KOPT-K1 (cell line): ENCODE measurements around the gene GPR75.
"Not testable (repeated sequence)": the region's sequence is repeated elsewhere in the genome, so short reads cannot be mapped to it uniquely, and the experiment has no call there.

ENCODE experiments used
- H3K27ac ChIP-seq: fragments of 200-600 bp; sonication (generic); 2 replicates; pipeline ENCODE4 v1.5.1; 2016; ENCODE audit warnings: antibody characterized with exemption, mild to moderate bottlenecking, low read depth, low read length; ENCODE audit not compliant: poor library complexity, severe bottlenecking
- H3K36me3 ChIP-seq: fragments of 200-600 bp; sonication (generic); 2 replicates; pipeline ENCODE4 v1.5.1; 2017; ENCODE audit warnings: antibody characterized with exemption, mild to moderate bottlenecking, low read length, moderate library complexity; ENCODE audit not compliant: insufficient read depth
- H3K9me3 ChIP-seq: fragments of 200-600 bp; sonication (generic); 2 replicates; pipeline ENCODE4 v1.5.1; 2017; ENCODE audit warnings: antibody characterized with exemption, low read length, mild to moderate bottlenecking; ENCODE audit not compliant: insufficient read depth, poor library complexity, severe bottlenecking

The GPR75 gene

GRCh38 chr2:53828331-53828730, 31.4 kb downstream of the GPR75 start:
- Histone ChIP-seq H3K9me3 (no peaks in the 10 kb centered on the region), H3K36me3 (no peaks in the 10 kb centered on the region), H3K27ac (no peak overlapping the region)

DNA sequence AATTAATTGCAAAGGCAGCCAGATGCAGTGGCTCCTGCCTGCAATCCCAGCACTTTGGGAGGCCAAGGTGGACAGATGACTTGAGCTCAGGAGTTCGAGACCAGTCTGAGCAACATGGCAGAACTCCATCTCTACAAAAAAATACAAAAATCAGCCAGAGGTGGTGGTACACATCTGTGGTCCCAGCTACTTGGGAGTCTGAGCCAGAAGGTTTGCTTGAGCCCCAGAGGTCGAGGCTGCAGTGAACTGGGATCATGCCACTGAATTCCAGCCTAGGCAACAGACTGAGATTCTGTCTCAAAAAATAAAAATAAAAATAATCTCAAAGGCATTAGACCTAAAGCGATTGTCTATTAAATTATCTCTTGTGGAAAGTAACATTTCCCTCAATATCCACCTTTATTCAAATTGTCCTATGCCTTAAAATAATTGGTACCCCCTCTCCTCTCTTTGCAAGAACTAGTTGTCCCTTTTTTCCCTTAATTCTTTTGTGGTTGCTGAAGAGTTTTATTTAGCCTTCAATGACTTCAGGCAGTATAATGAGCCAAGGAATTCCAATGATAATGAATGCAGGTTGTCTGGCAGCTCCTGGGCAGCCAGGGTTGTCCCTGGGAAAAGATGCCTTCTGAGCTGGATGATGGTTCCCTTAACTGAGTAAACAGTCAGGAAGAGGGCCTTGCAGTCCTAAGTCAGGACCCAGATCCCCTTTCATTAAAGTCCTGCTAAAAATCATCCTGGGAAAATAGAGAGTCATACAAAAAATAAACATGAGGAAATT, 32.2 kb downstream of the GPR75 start:
- H3K27ac ChIP-seq = no peak overlapping the region
- no peaks in the 10 kb centered on the region for H3K9me3 ChIP-seq
- no peaks in the 10 kb centered on the region for H3K36me3 ChIP-seq

GRCh38 chr2:53826587-53827397, 33.0 kb downstream of the GPR75 start:
- Histone ChIP-seq H3K27ac (no peak overlapping the region), H3K9me3 (no peaks in the 10 kb centered on the region), H3K36me3 (no peaks in the 10 kb centered on the region)

DNA sequence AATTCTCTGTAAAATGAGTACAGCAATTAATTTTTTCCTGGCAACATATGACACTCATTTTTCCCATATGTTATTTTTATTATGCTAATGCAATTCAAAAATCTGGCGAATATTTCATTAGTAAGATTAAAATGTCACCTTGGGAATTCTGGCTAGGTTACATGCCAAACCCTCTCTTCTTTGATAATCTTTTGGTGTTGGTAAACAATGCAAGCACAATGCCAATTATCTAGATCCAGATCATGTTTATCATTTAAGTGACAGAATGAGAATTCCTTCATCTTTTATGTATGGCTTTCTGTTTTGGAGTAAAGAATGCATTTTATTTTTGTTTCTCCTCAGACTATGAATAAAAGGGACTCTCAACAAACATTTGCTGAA, 33.7 kb downstream of the GPR75 start:
- no peak overlapping the region for H3K27ac ChIP-seq

DNA sequence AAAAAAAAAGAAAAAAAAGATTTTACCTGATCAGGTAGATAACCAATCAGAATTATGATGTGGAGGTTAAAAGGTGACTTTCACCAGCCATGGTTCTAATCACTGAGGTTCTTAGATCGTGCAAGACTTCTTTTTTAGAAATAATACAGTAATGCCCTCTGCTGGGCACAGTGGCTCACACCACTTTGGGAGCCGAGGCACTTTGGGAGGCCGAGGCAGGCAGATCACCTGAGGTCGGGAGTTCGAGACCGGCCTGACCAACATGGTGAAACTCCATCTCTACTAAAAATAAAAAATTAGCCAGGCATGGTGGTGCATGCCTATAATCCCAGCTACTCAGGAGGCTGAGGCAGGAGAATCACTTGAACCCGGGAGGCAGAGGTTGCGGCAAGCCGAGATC, 36.1 kb downstream of the GPR75 start:
- H3K36me3 ChIP-seq = peaks cover 16% of the 10 kb centered on the region
- H3K27ac ChIP-seq, H3K9me3 ChIP-seq: not testable (repeated sequence)

More for the DNA sequence above, 33.7 kb downstream of the GPR75 start:
- Histone ChIP-seq H3K9me3 (no peaks in the 10 kb centered on the region), H3K36me3 (no peaks in the 10 kb centered on the region)

- Histone ChIP-seq H3K36me3 (peaks cover 31% of the 10 kb centered on the region), H3K27ac (no peak overlapping the region), H3K9me3 (no peaks in the 10 kb centered on the region)
These were observed 38.0 kb downstream of the GPR75 start for GRCh38 chr2:53821810-53822209.

- H3K36me3 ChIP-seq = peaks cover 42% of the 10 kb centered on the region
- no peak overlapping the region for H3K27ac ChIP-seq
- no peaks in the 10 kb centered on the region for H3K9me3 ChIP-seq
These were observed 39.1 kb downstream of the GPR75 start for GRCh38 chr2:53820711-53821110.

GRCh38 chr2:53820048-53820447, 39.7 kb downstream of the GPR75 start:
- Histone ChIP-seq H3K27ac (no peak overlapping the region), H3K9me3 (no peaks in the 10 kb centered on the region), H3K36me3 (peaks cover 48% of the 10 kb centered on the region)

DNA sequence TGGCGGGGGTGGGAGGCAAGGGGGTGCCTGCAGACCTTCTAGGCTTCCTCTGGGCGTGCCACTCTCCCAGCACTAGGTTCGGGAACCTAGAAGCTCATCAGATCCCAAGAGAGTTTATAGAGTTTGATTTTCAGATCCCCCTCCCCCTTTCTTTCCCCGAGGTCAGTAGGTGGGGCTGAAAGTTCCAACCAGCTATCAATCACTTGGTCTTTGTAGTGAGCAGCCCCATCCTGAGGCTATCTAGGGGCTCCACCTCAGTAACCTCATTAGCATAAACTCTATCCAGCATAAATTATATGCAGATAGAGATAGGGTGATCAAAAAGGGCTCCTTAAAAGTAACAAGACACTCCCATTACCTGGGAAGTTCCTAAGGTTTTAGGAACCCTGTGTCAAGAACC, 40.1 kb downstream of the GPR75 start:
- H3K9me3 ChIP-seq = no peaks in the 10 kb centered on the region
- peaks cover 52% of the 10 kb centered on the region for H3K36me3 ChIP-seq
- no peak overlapping the region for H3K27ac ChIP-seq

DNA sequence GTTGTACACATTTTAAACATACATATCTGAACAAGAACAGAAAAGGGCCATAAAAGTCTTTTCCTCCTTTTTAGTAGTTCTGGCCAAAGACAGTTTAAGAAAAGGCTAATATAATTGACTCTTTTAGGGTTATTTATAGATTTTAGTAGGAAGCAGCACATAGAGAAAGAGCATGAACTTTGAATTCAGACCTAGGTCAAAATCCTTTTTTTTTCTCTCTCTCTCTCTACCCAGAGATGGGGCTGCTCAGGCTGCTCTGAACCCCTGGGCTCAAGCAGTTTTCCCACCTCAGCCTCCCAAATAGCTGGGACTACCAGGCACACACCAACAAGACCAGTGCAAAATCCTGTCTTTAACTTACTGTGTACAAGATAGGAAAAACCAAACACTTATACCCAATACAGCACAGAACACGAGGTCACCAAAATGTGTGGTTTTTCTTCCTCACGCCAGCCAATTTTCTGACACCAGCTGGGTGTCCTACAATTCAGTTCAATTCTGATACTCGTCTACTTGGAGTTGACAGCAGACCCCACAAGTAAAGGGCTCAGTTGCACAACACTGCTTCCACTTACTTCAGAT, 40.8 kb downstream of the GPR75 start:
- H3K36me3 ChIP-seq = peaks cover 58% of the 10 kb centered on the region
- H3K9me3 ChIP-seq = no peaks in the 10 kb centered on the region
- H3K27ac ChIP-seq = no peak overlapping the region

DNA sequence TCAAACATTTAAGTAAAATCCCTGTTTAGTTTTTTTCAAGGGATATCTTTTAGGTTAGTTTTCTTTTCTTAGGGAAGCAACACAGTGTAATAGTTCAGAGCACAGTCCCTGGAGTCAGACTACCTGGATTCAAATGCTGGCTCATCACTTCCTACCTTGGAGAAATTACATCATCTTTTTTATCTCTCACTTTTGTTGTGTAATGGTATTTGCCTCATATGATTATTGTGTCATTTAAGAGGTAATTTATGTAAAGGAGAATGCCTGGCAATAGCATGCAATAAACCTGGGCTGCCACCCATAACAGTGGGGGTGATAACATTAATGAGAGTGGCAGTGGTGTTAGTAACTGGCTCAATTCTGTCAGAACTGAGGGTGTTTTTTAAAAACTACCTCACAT, 46.6 kb downstream of the GPR75 start:
- Histone ChIP-seq H3K9me3 (no peaks in the 10 kb centered on the region), H3K27ac (no peak overlapping the region), H3K36me3 (peaks cover 95% of the 10 kb centered on the region)

DNA sequence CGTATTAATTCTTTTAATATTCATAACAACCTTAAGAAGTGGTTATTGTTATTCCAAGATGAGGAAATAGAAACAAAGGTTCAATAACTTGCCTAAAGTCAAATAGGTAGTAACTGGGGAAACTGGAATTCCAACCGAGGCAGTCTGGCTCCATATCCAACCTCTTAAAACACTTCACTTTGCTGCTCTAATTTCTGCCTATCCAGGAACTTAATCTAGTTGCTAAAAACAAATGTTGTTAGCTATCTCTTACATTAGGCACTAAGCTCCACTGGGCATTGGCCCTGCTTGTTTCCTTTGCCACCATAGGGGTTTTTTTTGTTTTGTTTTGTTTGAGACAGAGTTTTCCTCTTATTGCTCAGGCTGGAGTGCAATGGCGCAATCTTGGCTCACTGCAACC, 48.2 kb downstream of the GPR75 start:
- Histone ChIP-seq H3K27ac (no peak overlapping the region), H3K36me3 (peaks cover 99% of the 10 kb centered on the region)

More for the DNA sequence above, 48.2 kb downstream of the GPR75 start:
- no peaks in the 10 kb centered on the region for H3K9me3 ChIP-seq
